Measurements from ENCODE around the gene SIRT3. TPM values are rescaled to one million over a fixed set of nuclear protein-coding genes. Genes with fewer than 3 reads are reported as not detected.
"Not testable (repeated sequence)": the region's sequence is repeated elsewhere in the genome, so short reads cannot be mapped to it uniquely, and the experiment has no call there.

SIRT3 gene
- total RNA-seq, 1 donor from 2014 or later = 11.4 TPM

GRCh38 chr11:221998-222789, 13.9 kb downstream of the SIRT3 start:
- no peak overlapping the region for H3K4me3 ChIP-seq (ENCODE audit: low read depth, low read length)
- no peak for TF ChIP-seq CTCF (IDR thresholded peaks at IDR 0.05; ENCODE audit: insufficient read depth, low read length, poor library complexity, severe bottlenecking)
- H3K27me3 ChIP-seq (ENCODE audit: control insufficient read depth, insufficient read depth, low read length) = no peaks in the 10 kb centered on the region
- DNase-seq (ENCODE audit: low read depth) = no peak
- no peaks in the 10 kb centered on the region for H3K36me3 ChIP-seq (ENCODE audit: control insufficient read depth, insufficient read depth, low read length)

- H3K27me3 ChIP-seq (ENCODE audit: control insufficient read depth, insufficient read depth, low read length) = no peaks in the 10 kb centered on the region
- DNase-seq (ENCODE audit: low read depth) = no peak
- no peak for TF ChIP-seq CTCF (IDR thresholded peaks at IDR 0.05; ENCODE audit: insufficient read depth, low read length, poor library complexity, severe bottlenecking)
- H3K36me3 ChIP-seq (ENCODE audit: control insufficient read depth, insufficient read depth, low read length) = no peaks in the 10 kb centered on the region
- H3K4me3 ChIP-seq (ENCODE audit: low read depth, low read length) = no peak overlapping the region
Measured at GRCh38 chr11:221539-221938, 14.6 kb downstream of the SIRT3 start.

- DNase-seq (ENCODE audit: low read depth); H3K4me3 ChIP-seq (ENCODE audit: low read depth, low read length); H3K36me3 ChIP-seq (ENCODE audit: control insufficient read depth, insufficient read depth, low read length); H3K27me3 ChIP-seq (ENCODE audit: control insufficient read depth, insufficient read depth, low read length): not testable (repeated sequence)
Measured at GRCh38 chr11:220641-221215, 15.4 kb downstream of the SIRT3 start.

DNA sequence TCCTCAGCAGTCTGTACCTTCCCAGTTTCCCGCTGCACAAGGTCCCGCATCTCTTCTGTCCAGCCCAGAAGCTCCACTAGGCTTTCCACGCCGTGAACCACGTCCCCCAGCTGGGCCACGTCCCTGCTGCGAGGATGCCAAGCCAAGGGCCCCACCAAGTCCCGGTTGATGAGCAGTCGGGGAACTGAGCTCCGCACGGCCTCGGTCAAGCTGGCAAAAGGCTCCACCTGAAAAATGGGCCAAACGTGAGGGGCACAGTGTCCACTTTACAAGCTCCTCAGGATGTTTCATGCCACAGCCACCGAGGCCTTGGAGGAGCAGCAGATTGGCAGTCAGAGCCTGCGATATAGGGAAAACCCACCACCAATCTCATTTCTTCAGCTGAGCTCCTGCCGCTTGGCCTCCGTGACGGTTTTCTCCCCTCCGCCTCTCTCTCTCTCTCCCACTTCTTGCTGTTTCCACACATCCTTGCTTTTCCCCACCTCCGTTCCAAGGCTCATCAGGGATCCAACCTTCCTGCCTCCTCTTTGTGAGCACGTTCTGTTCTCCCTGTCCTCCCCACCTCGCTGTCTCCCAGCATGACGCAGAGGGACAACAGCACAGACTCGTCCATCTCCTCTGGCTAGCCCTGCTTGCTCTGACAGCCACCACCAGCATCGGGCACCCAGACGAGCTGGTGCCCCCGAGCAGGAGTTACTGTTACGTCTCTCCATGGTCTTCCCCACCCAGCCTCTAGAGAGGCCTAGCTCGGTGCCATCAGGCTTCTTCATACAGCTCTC, 17.1 kb downstream of the SIRT3 start:
- no peak overlapping the region for H3K4me3 ChIP-seq (ENCODE audit: low read depth, low read length)
- no peak for DNase-seq (ENCODE audit: low read depth)
- H3K36me3 ChIP-seq (ENCODE audit: control insufficient read depth, insufficient read depth, low read length) = peaks cover 3% of the 10 kb centered on the region
- H3K27me3 ChIP-seq (ENCODE audit: control insufficient read depth, insufficient read depth, low read length) = no peaks in the 10 kb centered on the region
- TF ChIP-seq CTCF (IDR thresholded peaks at IDR 0.05; ENCODE audit: insufficient read depth, low read length, poor library complexity, severe bottlenecking) = no peak

DNA sequence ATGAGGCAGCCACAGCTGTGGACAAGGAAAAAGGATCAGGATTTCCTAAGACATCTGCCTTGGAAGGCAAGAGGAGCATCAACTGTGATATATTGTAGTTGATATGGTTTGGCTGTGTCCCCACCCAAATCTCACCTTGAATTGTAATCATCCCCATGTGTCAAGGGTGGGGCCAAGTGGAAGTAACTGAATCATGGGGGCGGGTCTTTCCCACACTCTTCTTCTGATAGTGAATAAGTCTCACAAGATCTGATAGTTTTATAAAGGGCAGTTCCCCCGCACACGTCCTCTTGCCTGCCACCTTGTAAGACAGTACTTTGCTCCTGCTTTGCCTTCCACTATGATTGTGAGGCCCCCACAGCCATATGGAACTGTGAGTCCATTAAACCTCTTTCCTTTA, 18.4 kb downstream of the SIRT3 start:
- no peak for DNase-seq (ENCODE audit: low read depth)
- Histone ChIP-seq H3K36me3 (ENCODE audit: control insufficient read depth, insufficient read depth, low read length) (peaks cover 8% of the 10 kb centered on the region), H3K4me3 (ENCODE audit: low read depth, low read length) (no peak overlapping the region), H3K27me3 (ENCODE audit: control insufficient read depth, insufficient read depth, low read length) (no peaks in the 10 kb centered on the region)
- no peak for TF ChIP-seq CTCF (IDR thresholded peaks at IDR 0.05; ENCODE audit: insufficient read depth, low read length, poor library complexity, severe bottlenecking)

Data from kidney epithelial cell (primary cell).